K562 (cell line): ENCODE data around the gene DNASE1L2. TPM values are rescaled to one million over a fixed set of nuclear protein-coding genes. Genes with fewer than 3 reads are reported as not detected.

ENCODE experiments used
- BCOR ChIP-seq: fragments of 450-650 bp; IDR thresholded peaks from 2 replicates; pipeline ENCODE4 v1.6.1; 2016
- MTA1 ChIP-seq: fragments of 450-650 bp; IDR thresholded peaks from 2 replicates; pipeline ENCODE4 v1.6.1; 2017; ENCODE audit warnings: borderline replicate concordance
- RCOR1 ChIP-seq, 2 experiments: IDR thresholded peaks; 2 replicates each; pipeline ENCODE4 v1.6.1; 2012; ENCODE audit warnings: low read depth in 2 of 2, low read length in 2 of 2, borderline replicate concordance in 1 of 2, improper control_type of control experiment in 1 of 2
- SP2 ChIP-seq: IDR thresholded peaks from 2 replicates; pipeline ENCODE4 v1.6.1; 2011; ENCODE audit warnings: mild to moderate bottlenecking, low read depth, low read length, moderate library complexity; ENCODE audit not compliant: poor library complexity, severe bottlenecking; ENCODE audit errors: extremely low read depth
- SRF ChIP-seq, 2 experiments: fragments of 250-450, 450-650 bp in 1 of 2; sonication (Bioruptor Pico) in 1 of 2; sonication (generic) in 1 of 2; formaldehyde crosslinking; IDR thresholded peaks; 2 replicates each; pipeline versions ENCODE4 v1.5.0 to v1.5.1; 2020 to 2022; ENCODE audit warnings: mild to moderate bottlenecking in 1 of 2, missing genetic modification reagents in 1 of 2
- TEAD1 ChIP-seq, 2 experiments: fragments of 450-650 bp in 1 of 2; sonication (generic) in 1 of 2; formaldehyde crosslinking; IDR thresholded peaks; 2 replicates each; pipeline versions ENCODE4 v1.4.0 to v1.8.0; 2020 to 2022; ENCODE audit warnings: mild to moderate bottlenecking in 2 of 2, missing genetic modification reagents in 1 of 2
- TOE1 ChIP-seq, 2 experiments: fragments of 450-650 bp in 1 of 2; sonication (generic) in 1 of 2; formaldehyde crosslinking in 1 of 2; IDR thresholded peaks; 2 replicates each; pipeline versions ENCODE4 v1.7.1 to v1.8.0; 2016 to 2022; ENCODE audit warnings: borderline replicate concordance in 2 of 2, mild to moderate bottlenecking in 2 of 2, antibody characterized with exemption in 1 of 2, inconsistent platforms in 1 of 2, low read depth in 1 of 2, missing genetic modification reagents in 1 of 2, moderate library complexity in 1 of 2
- ZBTB1 ChIP-seq: sonication (generic); formaldehyde crosslinking; IDR thresholded peaks from 2 replicates; pipeline ENCODE4 v1.8.1; 2023; ENCODE audit warnings: missing genetic modification reagents, low read depth, mild to moderate bottlenecking, borderline replicate concordance
- ZFP30 ChIP-seq: fragments of 250-450 bp; sonication (Bioruptor Pico); IDR thresholded peaks from 2 replicates; pipeline ENCODE4 v1.8.0; 2022; ENCODE audit warnings: moderate library complexity, mild to moderate bottlenecking, inconsistent platforms, borderline replicate concordance
- polyA plus RNA-seq, 8 experiments: library from polyadenylated mRNA; depleted of rRNA in 4 of 8; stranded (reverse) in 5 of 8; unstranded in 3 of 8; fragments of >200 nt; fragmentation: Nextera tagmentation in 2 of 8; fragmentation: Illumina TruSeq in 1 of 8; extraction: Ambion mirVana in 2 of 8; extraction: Trizol in 1 of 8; gene quantifications; 2 replicates each; pipeline versions ENCODE4 v1.2.1 to v1.2.3, GENCODE V29; 2011 to 2014; ENCODE audit warnings: inconsistent platforms in 1 of 8, missing spikeins in 1 of 8
- total RNA-seq, 7 experiments: library from RNA; depleted of rRNA in 6 of 7; stranded (reverse); fragments of >200 nt in 6 of 7; fragmentation: Illumina TruSeq in 2 of 7; extraction: Trizol in 2 of 7; gene quantifications; 2 replicates each; pipeline versions ENCODE4 v1.2.1 to v1.2.3, GENCODE V29; 2011 to 2021; ENCODE audit warnings: low replicate concordance in 1 of 7
- TF ChIP-seq, protein P1 (sequence below): sonication (generic); formaldehyde crosslinking; IDR thresholded peaks from 2 replicates; pipeline ENCODE4 v1.8.0; 2023; ENCODE audit warnings: mild to moderate bottlenecking, missing genetic modification reagents
- TF ChIP-seq, protein P2 (sequence below): sonication (generic); formaldehyde crosslinking; IDR thresholded peaks from 2 replicates; pipeline ENCODE4 v1.8.1; 2023; ENCODE audit warnings: mild to moderate bottlenecking, missing genetic modification reagents
- TF ChIP-seq, protein P3 (sequence below): sonication (generic); formaldehyde crosslinking; IDR thresholded peaks from 2 replicates; pipeline ENCODE4 v1.8.0; 2022; ENCODE audit warnings: missing genetic modification reagents, mild to moderate bottlenecking, moderate library complexity, borderline replicate concordance

The DNASE1L2 gene
- total and polyA plus RNA-seq, 9 of the 15 experiments (the other 6 are each of a cell fraction or from before 2014, with no cell fraction given) = 0.08 to 2.7 (median 1.7) TPM; not detected in 1

DNA sequence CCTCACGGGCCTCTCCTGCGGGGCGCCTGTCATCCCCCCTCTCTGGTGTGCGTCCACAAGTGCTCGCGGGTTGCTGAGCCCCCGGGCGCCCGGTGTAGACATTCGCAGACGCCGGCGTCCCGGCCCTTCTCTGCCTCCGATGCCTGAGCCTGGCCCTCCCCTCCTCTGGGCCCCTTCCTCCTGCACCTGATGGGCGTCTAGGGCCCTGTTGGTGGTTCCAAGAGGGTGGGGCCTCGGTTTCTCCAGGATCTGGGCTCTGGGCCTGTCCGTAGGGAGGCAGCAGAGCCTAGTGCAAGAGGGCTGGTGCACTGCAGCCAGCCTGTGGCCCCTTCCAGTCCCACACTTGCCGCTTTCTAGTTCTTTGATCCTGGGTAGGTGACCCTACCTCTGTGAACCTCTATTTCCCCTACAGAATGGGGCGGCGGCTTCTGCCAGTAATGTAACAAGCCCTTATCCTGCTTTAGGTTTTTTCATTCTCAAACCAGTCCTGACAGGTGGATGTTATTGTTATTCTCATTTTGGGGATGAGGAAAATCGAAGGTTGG lies 12.2 kb upstream of the DNASE1L2 start (continued):
- TF ChIP-seq SP2 = no peak
- peak in 1 of 2 experiments; percentile 26; a peak in 1 of 4 replicates for TF ChIP-seq RCOR1 (IDR thresholded peaks at IDR 0.05; ENCODE audit: borderline replicate concordance in 1 of 2, low read depth in 2 of 2, low read length in 2 of 2)
- TF ChIP-seq, protein P1, sequence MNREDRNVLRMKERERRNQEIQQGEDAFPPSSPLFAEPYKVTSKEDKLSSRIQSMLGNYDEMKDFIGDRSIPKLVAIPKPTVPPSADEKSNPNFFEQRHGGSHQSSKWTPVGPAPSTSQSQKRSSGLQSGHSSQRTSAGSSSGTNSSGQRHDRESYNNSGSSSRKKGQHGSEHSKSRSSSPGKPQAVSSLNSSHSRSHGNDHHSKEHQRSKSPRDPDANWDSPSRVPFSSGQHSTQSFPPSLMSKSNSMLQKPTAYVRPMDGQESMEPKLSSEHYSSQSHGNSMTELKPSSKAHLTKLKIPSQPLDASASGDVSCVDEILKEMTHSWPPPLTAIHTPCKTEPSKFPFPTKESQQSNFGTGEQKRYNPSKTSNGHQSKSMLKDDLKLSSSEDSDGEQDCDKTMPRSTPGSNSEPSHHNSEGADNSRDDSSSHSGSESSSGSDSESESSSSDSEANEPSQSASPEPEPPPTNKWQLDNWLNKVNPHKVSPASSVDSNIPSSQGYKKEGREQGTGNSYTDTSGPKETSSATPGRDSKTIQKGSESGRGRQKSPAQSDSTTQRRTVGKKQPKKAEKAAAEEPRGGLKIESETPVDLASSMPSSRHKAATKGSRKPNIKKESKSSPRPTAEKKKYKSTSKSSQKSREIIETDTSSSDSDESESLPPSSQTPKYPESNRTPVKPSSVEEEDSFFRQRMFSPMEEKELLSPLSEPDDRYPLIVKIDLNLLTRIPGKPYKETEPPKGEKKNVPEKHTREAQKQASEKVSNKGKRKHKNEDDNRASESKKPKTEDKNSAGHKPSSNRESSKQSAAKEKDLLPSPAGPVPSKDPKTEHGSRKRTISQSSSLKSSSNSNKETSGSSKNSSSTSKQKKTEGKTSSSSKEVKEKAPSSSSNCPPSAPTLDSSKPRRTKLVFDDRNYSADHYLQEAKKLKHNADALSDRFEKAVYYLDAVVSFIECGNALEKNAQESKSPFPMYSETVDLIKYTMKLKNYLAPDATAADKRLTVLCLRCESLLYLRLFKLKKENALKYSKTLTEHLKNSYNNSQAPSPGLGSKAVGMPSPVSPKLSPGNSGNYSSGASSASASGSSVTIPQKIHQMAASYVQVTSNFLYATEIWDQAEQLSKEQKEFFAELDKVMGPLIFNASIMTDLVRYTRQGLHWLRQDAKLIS (CRISPR knock-in tag) = 0 out of 2 replicates have a peak, but pooled peaks have one; percentile 11
- TF ChIP-seq ZFP30 = no peak
- TF ChIP-seq, protein P2, sequence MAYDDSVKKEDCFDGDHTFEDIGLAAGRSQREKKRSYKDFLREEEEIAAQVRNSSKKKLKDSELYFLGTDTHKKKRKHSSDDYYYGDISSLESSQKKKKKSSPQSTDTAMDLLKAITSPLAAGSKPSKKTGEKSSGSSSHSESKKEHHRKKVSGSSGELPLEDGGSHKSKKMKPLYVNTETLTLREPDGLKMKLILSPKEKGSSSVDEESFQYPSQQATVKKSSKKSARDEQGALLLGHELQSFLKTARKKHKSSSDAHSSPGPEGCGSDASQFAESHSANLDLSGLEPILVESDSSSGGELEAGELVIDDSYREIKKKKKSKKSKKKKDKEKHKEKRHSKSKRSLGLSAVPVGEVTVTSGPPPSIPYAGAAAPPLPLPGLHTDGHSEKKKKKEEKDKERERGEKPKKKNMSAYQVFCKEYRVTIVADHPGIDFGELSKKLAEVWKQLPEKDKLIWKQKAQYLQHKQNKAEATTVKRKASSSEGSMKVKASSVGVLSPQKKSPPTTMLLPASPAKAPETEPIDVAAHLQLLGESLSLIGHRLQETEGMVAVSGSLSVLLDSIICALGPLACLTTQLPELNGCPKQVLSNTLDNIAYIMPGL (CRISPR knock-in tag) = peak; percentile 4; the same call in 1 of the 2 replicates
- TF ChIP-seq MTA1 = no peak
- TF ChIP-seq TOE1 (IDR thresholded peaks at IDR 0.05; ENCODE audit: borderline replicate concordance) = no peak
- TF ChIP-seq TOE1 (CRISPR knock-in tag; IDR thresholded peaks at IDR 0.05; ENCODE audit: borderline replicate concordance, low read depth) = 0 out of 2 replicates have a peak, but pooled peaks have one; percentile 29
- peak; percentile 6; the same call in 1 of the 2 replicates for TF ChIP-seq BCOR
- 0 out of 4 replicates have a peak, but pooled peaks of 1 of the 2 experiments have one; percentile 12 for TF ChIP-seq TEAD1 (CRISPR knock-in tag; IDR thresholded peaks at IDR 0.05)
- peak in 1 of 2 experiments; percentile 47; a peak in 1 of 4 replicates for TF ChIP-seq SRF (CRISPR knock-in tag; IDR thresholded peaks at IDR 0.05)
- TF ChIP-seq, protein P3, sequence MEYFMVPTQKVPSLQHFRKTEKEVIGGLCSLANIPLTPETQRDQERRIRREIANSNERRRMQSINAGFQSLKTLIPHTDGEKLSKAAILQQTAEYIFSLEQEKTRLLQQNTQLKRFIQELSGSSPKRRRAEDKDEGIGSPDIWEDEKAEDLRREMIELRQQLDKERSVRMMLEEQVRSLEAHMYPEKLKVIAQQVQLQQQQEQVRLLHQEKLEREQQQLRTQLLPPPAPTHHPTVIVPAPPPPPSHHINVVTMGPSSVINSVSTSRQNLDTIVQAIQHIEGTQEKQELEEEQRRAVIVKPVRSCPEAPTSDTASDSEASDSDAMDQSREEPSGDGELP (CRISPR knock-in tag) = no peak
- peak; percentile 27; the same call in 1 of the 2 replicates for TF ChIP-seq ZBTB1
